WTC11 (cell line): ENCODE results near the gene NQO2.

ENCODE experiments used
- KAT7 ChIP-seq: sonication (generic); formaldehyde crosslinking; IDR thresholded peaks from 2 replicates; pipeline ENCODE4 v1.8.1; 2023; ENCODE audit warnings: missing genetic modification reagents, mild to moderate bottlenecking, borderline replicate concordance
- TF ChIP-seq, protein P1 (sequence below): sonication (generic); formaldehyde crosslinking; IDR thresholded peaks from 2 replicates; pipeline ENCODE4 v1.8.1; 2023; ENCODE audit warnings: mild to moderate bottlenecking, missing genetic modification reagents, moderate library complexity
- TF ChIP-seq, protein P2 (sequence below): sonication (generic); formaldehyde crosslinking; conservative IDR thresholded peaks from 2 replicates; pipeline ENCODE4 v1.8.1; 2023; ENCODE audit warnings: mild to moderate bottlenecking, low read depth, missing genetic modification reagents, moderate library complexity
- TF ChIP-seq, protein P3 (sequence below): sonication (generic); formaldehyde crosslinking; IDR thresholded peaks from 2 replicates; pipeline ENCODE4 v1.8.0; 2022; ENCODE audit warnings: missing genetic modification reagents

DNA sequence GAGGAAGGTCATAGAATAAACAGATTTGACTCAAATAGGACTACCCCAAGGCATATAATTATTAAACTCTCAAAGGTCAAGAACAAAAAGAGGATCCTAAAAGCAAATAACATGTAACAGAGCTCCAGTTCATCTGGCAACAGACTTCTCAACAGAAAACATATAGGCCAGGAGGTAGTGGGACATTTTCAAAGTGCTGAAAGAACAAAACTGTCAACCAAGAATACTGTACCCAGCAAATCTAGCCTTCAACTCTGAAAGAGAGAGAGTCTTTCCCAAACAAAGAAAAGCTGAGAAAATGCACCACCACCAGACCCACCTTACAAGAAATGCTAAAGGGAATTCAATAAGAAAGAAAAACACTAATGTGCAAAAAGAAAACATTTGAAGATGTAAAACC lies 11.9 kb downstream of the NQO2 start:
- TF ChIP-seq, protein P1, sequence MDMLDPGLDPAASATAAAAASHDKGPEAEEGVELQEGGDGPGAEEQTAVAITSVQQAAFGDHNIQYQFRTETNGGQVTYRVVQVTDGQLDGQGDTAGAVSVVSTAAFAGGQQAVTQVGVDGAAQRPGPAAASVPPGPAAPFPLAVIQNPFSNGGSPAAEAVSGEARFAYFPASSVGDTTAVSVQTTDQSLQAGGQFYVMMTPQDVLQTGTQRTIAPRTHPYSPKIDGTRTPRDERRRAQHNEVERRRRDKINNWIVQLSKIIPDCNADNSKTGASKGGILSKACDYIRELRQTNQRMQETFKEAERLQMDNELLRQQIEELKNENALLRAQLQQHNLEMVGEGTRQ (CRISPR knock-in tag) = no peak
- TF ChIP-seq, protein P2, sequence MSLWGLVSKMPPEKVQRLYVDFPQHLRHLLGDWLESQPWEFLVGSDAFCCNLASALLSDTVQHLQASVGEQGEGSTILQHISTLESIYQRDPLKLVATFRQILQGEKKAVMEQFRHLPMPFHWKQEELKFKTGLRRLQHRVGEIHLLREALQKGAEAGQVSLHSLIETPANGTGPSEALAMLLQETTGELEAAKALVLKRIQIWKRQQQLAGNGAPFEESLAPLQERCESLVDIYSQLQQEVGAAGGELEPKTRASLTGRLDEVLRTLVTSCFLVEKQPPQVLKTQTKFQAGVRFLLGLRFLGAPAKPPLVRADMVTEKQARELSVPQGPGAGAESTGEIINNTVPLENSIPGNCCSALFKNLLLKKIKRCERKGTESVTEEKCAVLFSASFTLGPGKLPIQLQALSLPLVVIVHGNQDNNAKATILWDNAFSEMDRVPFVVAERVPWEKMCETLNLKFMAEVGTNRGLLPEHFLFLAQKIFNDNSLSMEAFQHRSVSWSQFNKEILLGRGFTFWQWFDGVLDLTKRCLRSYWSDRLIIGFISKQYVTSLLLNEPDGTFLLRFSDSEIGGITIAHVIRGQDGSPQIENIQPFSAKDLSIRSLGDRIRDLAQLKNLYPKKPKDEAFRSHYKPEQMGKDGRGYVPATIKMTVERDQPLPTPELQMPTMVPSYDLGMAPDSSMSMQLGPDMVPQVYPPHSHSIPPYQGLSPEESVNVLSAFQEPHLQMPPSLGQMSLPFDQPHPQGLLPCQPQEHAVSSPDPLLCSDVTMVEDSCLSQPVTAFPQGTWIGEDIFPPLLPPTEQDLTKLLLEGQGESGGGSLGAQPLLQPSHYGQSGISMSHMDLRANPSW (CRISPR knock-in tag) = no peak
- TF ChIP-seq KAT7 (CRISPR knock-in tag) = no peak
- TF ChIP-seq, protein P3, sequence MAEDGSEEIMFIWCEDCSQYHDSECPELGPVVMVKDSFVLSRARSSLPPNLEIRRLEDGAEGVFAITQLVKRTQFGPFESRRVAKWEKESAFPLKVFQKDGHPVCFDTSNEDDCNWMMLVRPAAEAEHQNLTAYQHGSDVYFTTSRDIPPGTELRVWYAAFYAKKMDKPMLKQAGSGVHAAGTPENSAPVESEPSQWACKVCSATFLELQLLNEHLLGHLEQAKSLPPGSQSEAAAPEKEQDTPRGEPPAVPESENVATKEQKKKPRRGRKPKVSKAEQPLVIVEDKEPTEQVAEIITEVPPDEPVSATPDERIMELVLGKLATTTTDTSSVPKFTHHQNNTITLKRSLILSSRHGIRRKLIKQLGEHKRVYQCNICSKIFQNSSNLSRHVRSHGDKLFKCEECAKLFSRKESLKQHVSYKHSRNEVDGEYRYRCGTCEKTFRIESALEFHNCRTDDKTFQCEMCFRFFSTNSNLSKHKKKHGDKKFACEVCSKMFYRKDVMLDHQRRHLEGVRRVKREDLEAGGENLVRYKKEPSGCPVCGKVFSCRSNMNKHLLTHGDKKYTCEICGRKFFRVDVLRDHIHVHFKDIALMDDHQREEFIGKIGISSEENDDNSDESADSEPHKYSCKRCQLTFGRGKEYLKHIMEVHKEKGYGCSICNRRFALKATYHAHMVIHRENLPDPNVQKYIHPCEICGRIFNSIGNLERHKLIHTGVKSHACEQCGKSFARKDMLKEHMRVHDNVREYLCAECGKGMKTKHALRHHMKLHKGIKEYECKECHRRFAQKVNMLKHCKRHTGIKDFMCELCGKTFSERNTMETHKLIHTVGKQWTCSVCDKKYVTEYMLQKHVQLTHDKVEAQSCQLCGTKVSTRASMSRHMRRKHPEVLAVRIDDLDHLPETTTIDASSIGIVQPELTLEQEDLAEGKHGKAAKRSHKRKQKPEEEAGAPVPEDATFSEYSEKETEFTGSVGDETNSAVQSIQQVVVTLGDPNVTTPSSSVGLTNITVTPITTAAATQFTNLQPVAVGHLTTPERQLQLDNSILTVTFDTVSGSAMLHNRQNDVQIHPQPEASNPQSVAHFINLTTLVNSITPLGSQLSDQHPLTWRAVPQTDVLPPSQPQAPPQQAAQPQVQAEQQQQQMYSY (CRISPR knock-in tag) = no peak
